NCI-H1436 (cell line): ENCODE measurements around the gene CILP2.
A peak's percentile ranks its signal among the peaks of the same experiment; 100 is the strongest.

ENCODE experiments used
- DNase-seq: peaks from one replicate; lab custom pipeline; 2025; lab: John Stamatoyannopoulos, UW

Gene CILP2

GRCh38 chr19:19504754-19505668, 33.1 kb upstream of the CILP2 start:
- no peak for DNase-seq

GRCh38 chr19:19505669-19506326, 32.3 kb upstream of the CILP2 start:
- no peak for DNase-seq

- DNase-seq: no peak
These were observed 31.5 kb upstream of the CILP2 start for GRCh38 chr19:19506592-19506991.

- no peak for DNase-seq
These were observed 30.7 kb upstream of the CILP2 start for GRCh38 chr19:19507354-19507753.

- DNase-seq: no peak
These were observed 29.8 kb upstream of the CILP2 start for GRCh38 chr19:19508217-19508616.

GRCh38 chr19:19510432-19510831, 27.6 kb upstream of the CILP2 start:
- DNase-seq: no peak

- DNase-seq: no peak
These were observed 24.4 kb upstream of the CILP2 start for GRCh38 chr19:19513682-19514081.

- DNase-seq: no peak
These were observed 23.8 kb upstream of the CILP2 start for GRCh38 chr19:19514215-19514657.

- no peak for DNase-seq
These were observed 23.0 kb upstream of the CILP2 start, which contains the start of gene TSSK6 for GRCh38 chr19:19514881-19515641. TSS of gene TSSK6 (minus strand) at chr19:19515548. CDS start at chr19:19515427, 121 bp downstream.

GRCh38 chr19:19515642-19516519, 22.2 kb upstream of the CILP2 start, which contains the start of gene NDUFA13:
TSS of gene NDUFA13 (plus strand) at chr19:19516225. CDS start at chr19:19516239, 14 bp downstream.
- peak; percentile 86 for DNase-seq

- no peak for DNase-seq
These were observed 20.8 kb upstream of the CILP2 start for GRCh38 chr19:19517235-19517619.

GRCh38 chr19:19520989-19521388, 17.1 kb upstream of the CILP2 start:
- DNase-seq: no peak

GRCh38 chr19:19523177-19523576, 14.9 kb upstream of the CILP2 start:
- DNase-seq: no peak

GRCh38 chr19:19524053-19524452, 14.0 kb upstream of the CILP2 start:
- DNase-seq: no peak

- no peak for DNase-seq
These were observed 12.3 kb upstream of the CILP2 start for GRCh38 chr19:19525611-19526380.

- no peak for DNase-seq
These were observed 11.3 kb upstream of the CILP2 start for GRCh38 chr19:19526581-19527370.

- DNase-seq: no peak
These were observed 10.8 kb upstream of the CILP2 start for GRCh38 chr19:19527371-19527656.

- DNase-seq: no peak
These were observed 10.1 kb upstream of the CILP2 start for GRCh38 chr19:19527674-19528625.
